ENCODE data around the gene IVNS1ABP.

The IVNS1ABP gene

GRCh38 chr1:185353124-185353523, 36.1 kb upstream of the IVNS1ABP start:
- H3K4me3 ChIP-seq (ENCODE audit: low read length), result no peak overlapping the region
- no peak for TF ChIP-seq CTCF (conservative IDR thresholded peaks at IDR 0.05; ENCODE audit: low read length)
- DNase-seq (ENCODE audit: low read depth), result no peak

- TF ChIP-seq CTCF (conservative IDR thresholded peaks at IDR 0.05; ENCODE audit: low read length), result no peak
- no peak overlapping the region for H3K4me3 ChIP-seq (ENCODE audit: low read length)
- no peak for DNase-seq (ENCODE audit: low read depth)
These were observed 34.9 kb upstream of the IVNS1ABP start for GRCh38 chr1:185351734-185352466.

- TF ChIP-seq CTCF (conservative IDR thresholded peaks at IDR 0.05; ENCODE audit: low read length), result no peak
- no peak for DNase-seq (ENCODE audit: low read depth)
- H3K4me3 ChIP-seq (ENCODE audit: low read length), result no peak overlapping the region
These were observed 33.0 kb upstream of the IVNS1ABP start for GRCh38 chr1:185350027-185350442.

GRCh38 chr1:185349556-185349955, 32.5 kb upstream of the IVNS1ABP start:
- no peak for TF ChIP-seq CTCF (conservative IDR thresholded peaks at IDR 0.05; ENCODE audit: low read length)
- no peak overlapping the region for H3K4me3 ChIP-seq (ENCODE audit: low read length)
- DNase-seq (ENCODE audit: low read depth), result no peak

GRCh38 chr1:185348985-185349384, 31.9 kb upstream of the IVNS1ABP start:
- no peak overlapping the region for H3K4me3 ChIP-seq (ENCODE audit: low read length)
- TF ChIP-seq CTCF (conservative IDR thresholded peaks at IDR 0.05; ENCODE audit: low read length), result no peak
- no peak for DNase-seq (ENCODE audit: low read depth)

GRCh38 chr1:185348296-185348695, 31.3 kb upstream of the IVNS1ABP start:
- DNase-seq (ENCODE audit: low read depth), result no peak
- no peak for TF ChIP-seq CTCF (conservative IDR thresholded peaks at IDR 0.05; ENCODE audit: low read length)
- no peak overlapping the region for H3K4me3 ChIP-seq (ENCODE audit: low read length)

- TF ChIP-seq CTCF (conservative IDR thresholded peaks at IDR 0.05; ENCODE audit: low read length), result no peak
- no peak for DNase-seq (ENCODE audit: low read depth)
These were observed 29.1 kb upstream of the IVNS1ABP start for GRCh38 chr1:185345913-185346720.

More at GRCh38 chr1:185345913-185346720, 29.1 kb upstream of the IVNS1ABP start:
- H3K4me3 ChIP-seq (ENCODE audit: low read length), result no peak overlapping the region
